Uterus (tissue), 2 donors: ENCODE results near the gene TMPRSS6.

ENCODE experiments used
- POLR2A ChIP-seq, 2 donors: fragments of 450-650 bp; IDR thresholded peaks; one replicate each; pipeline ENCODE4 v1.6.1; 2016; ENCODE audit warnings: antibody characterized with exemption in 2 of 2, mild to moderate bottlenecking in 1 of 2, moderate library complexity in 1 of 2
- TF ChIP-seq, protein P1 (sequence below), 4 experiments: fragments of 200-600 bp in 2 of 4; fragments of 450-650 bp in 2 of 4; sonication (generic) in 2 of 4; IDR thresholded peaks; one replicate each; pipeline ENCODE4 v1.5.1; 2016 to 2019; ENCODE audit warnings: antibody characterized with exemption in 4 of 4, mild to moderate bottlenecking in 2 of 4, moderate library complexity in 1 of 4

DNA sequence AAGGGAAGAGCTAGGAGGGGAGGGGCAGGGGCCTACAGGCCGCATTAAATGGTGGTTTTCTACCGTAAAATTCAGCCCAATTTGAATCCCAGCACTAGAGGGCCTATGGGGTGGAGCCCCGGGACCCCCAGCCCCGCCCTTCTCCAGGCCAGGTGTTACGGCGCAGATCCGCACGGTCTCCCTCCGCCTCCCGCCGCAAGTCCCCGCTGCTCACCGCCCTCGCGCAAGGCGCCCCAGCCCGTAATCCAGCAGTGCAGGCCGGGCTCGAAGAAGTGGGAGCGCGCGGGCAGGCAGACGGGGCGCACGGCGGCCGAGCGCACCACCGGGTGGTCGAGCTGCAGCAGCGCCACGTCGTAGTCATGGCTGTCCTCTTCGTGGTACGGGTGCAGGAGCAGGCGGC is 40.7 kb downstream of the TMPRSS6 start:
- TF ChIP-seq, protein P1, sequence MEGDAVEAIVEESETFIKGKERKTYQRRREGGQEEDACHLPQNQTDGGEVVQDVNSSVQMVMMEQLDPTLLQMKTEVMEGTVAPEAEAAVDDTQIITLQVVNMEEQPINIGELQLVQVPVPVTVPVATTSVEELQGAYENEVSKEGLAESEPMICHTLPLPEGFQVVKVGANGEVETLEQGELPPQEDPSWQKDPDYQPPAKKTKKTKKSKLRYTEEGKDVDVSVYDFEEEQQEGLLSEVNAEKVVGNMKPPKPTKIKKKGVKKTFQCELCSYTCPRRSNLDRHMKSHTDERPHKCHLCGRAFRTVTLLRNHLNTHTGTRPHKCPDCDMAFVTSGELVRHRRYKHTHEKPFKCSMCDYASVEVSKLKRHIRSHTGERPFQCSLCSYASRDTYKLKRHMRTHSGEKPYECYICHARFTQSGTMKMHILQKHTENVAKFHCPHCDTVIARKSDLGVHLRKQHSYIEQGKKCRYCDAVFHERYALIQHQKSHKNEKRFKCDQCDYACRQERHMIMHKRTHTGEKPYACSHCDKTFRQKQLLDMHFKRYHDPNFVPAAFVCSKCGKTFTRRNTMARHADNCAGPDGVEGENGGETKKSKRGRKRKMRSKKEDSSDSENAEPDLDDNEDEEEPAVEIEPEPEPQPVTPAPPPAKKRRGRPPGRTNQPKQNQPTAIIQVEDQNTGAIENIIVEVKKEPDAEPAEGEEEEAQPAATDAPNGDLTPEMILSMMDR (IDR thresholded peaks at IDR 0.05) = no peak
- TF ChIP-seq POLR2A (IDR thresholded peaks at IDR 0.05) = no peak
